ENCODE results near the gene UQCC3. TPM values are rescaled to one million over a fixed set of nuclear protein-coding genes. Genes with fewer than 3 reads are reported as not detected.

Gene UQCC3
- total and polyA plus RNA-seq, 2 of the 4 experiments (the other 2 are of a cell fraction): 5.7 to 9.7 TPM

GRCh38 chr11:62706850-62707247, 35.4 kb downstream of the UQCC3 start (continued):
- TF ChIP-seq, protein P1, sequence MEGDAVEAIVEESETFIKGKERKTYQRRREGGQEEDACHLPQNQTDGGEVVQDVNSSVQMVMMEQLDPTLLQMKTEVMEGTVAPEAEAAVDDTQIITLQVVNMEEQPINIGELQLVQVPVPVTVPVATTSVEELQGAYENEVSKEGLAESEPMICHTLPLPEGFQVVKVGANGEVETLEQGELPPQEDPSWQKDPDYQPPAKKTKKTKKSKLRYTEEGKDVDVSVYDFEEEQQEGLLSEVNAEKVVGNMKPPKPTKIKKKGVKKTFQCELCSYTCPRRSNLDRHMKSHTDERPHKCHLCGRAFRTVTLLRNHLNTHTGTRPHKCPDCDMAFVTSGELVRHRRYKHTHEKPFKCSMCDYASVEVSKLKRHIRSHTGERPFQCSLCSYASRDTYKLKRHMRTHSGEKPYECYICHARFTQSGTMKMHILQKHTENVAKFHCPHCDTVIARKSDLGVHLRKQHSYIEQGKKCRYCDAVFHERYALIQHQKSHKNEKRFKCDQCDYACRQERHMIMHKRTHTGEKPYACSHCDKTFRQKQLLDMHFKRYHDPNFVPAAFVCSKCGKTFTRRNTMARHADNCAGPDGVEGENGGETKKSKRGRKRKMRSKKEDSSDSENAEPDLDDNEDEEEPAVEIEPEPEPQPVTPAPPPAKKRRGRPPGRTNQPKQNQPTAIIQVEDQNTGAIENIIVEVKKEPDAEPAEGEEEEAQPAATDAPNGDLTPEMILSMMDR (conservative IDR thresholded peaks at IDR 0.05; ENCODE audit: low read depth, low read length): no peak
- TF ChIP-seq RFX5 (IDR thresholded peaks at IDR 0.05; ENCODE audit: low read depth, low read length): no peak
- TF ChIP-seq POLR2A (IDR thresholded peaks at IDR 0.05; ENCODE audit: low read depth, low read length): no peak
- no peak for TF ChIP-seq RAD21 (IDR thresholded peaks at IDR 0.05; ENCODE audit: low read length)
- TF ChIP-seq CHD1 (IDR thresholded peaks at IDR 0.05; ENCODE audit: low read depth, low read length): no peak
- TF ChIP-seq FOS (IDR thresholded peaks at IDR 0.05; ENCODE audit: low read depth, low read length): no peak
- TF ChIP-seq RCOR1 (IDR thresholded peaks at IDR 0.05; ENCODE audit: insufficient replicate concordance, low read length): no peak
- no peak for TF ChIP-seq CEBPB (IDR thresholded peaks at IDR 0.05; ENCODE audit: low read depth, low read length)
- TF ChIP-seq SMC3 (IDR thresholded peaks at IDR 0.05; ENCODE audit: low read depth, low read length): no peak

All from IMR-90 (cell line).